Testis (tissue), 2 donors: ENCODE measurements around the gene AFG1L.

Source experiments
- CTCF ChIP-seq, 3 experiments: fragments of 450-650 bp in 2 of 3; fragments of 200-600 bp in 1 of 3; sonication (generic) in 1 of 3; IDR thresholded peaks; one replicate each; pipeline ENCODE4 v1.5.1; 2016 to 2019; ENCODE audit warnings: antibody characterized with exemption in 3 of 3, mild to moderate bottlenecking in 2 of 3, moderate library complexity in 1 of 3
- POLR2A ChIP-seq: fragments of 450-650 bp; IDR thresholded peaks from one replicate; pipeline ENCODE4 v1.6.1; 2017; ENCODE audit warnings: antibody characterized with exemption, mild to moderate bottlenecking, moderate library complexity

DNA sequence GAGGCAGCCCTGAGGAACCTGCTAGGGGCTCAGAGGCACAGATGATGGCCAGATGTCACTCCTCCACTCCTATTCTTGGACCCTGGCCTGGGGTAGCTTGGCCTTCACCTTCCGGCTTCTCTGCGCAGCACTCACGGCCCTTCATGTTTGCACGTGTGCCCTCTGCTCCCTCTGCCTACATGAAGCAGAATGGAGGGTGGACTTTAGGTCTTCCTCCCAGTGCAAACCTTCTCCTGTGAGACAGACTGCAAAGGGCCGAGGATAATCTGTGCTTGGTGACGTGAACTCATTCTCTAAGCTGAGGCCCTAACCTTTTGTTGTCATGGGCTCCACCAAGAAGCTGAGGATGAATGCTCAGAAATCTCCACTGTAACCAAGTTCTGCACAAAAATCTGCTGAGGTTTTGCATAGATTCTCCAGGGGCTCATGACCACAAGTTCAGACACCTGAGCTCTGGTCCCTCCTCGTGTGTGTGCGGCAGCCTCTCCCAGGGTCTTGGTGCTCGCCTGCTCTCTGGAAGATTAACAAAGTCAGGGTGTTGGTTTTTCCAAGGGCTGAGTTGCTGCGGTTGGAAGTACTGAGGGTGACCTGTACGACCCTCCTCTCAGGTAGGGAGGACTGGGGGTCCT lies 240.4 kb downstream of the AFG1L start:
- TF ChIP-seq CTCF (IDR thresholded peaks at IDR 0.05) = no peak
- no peak for TF ChIP-seq POLR2A
